ENCODE measurements around the gene NEDD4.

Gene NEDD4

DNA sequence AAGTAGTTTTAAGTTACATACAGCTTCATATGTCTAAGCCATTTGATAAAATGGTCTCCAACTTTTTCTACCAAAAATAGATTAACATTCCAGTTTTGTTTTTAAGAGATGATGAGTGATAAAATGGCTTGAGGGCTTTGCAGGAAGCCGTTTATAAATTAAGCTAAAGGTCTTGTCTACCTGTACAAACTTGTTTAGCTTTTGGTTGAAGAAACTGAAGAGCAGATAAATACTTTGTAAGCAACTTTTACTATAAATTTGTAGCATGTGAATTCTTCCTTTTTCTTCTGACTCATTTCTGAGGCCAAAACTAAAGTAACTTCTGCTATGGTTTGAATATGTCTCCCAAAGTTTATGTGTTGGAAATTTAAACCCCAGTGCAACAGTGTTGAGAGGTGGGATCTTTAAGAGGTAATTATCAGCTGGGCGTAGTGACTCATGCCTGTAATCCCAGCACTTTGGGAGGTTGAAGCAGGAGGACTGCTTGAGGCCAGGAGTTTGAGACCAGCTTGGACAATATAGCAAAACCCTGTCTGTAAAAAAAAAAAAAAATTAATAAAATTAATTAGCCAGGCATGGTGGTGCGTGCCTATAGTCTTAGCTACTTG, 8.2 kb upstream of the NEDD4 start:
- no peak overlapping the region for H3K4me3 ChIP-seq (replicated peaks; ENCODE audit: low read depth, low read length)
- TF ChIP-seq, protein P1, sequence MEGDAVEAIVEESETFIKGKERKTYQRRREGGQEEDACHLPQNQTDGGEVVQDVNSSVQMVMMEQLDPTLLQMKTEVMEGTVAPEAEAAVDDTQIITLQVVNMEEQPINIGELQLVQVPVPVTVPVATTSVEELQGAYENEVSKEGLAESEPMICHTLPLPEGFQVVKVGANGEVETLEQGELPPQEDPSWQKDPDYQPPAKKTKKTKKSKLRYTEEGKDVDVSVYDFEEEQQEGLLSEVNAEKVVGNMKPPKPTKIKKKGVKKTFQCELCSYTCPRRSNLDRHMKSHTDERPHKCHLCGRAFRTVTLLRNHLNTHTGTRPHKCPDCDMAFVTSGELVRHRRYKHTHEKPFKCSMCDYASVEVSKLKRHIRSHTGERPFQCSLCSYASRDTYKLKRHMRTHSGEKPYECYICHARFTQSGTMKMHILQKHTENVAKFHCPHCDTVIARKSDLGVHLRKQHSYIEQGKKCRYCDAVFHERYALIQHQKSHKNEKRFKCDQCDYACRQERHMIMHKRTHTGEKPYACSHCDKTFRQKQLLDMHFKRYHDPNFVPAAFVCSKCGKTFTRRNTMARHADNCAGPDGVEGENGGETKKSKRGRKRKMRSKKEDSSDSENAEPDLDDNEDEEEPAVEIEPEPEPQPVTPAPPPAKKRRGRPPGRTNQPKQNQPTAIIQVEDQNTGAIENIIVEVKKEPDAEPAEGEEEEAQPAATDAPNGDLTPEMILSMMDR (IDR thresholded peaks at IDR 0.05; ENCODE audit: low read depth, low read length, missing control alignments) = no peak
- DNase-seq (ENCODE audit: extremely low read depth, low read depth) = no peak

DNA sequence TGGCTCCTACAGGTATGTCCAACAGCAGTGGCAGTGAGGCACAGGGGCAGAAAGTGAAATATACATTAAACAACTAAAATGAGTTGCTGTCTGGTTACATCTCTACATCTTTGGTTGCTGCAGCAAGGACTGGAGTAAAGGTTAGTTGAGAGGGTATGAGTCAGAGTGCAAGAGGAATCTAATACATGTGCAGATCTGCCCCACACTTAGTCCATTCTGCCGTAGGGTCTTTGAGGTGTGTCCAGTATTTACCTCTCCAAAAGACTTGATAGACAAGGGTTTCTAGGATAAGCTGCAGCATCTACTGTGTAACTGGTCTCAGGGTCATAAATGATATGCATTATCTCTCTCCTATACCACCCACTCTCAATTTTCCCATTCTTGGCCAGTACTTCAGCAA, 6.2 kb upstream of the NEDD4 start:
- H3K4me3 ChIP-seq (replicated peaks; ENCODE audit: low read depth, low read length) = no peak overlapping the region
- TF ChIP-seq, protein P1 (IDR thresholded peaks at IDR 0.05; ENCODE audit: low read depth, low read length, missing control alignments) = no peak
- DNase-seq (ENCODE audit: extremely low read depth, low read depth) = no peak

DNA sequence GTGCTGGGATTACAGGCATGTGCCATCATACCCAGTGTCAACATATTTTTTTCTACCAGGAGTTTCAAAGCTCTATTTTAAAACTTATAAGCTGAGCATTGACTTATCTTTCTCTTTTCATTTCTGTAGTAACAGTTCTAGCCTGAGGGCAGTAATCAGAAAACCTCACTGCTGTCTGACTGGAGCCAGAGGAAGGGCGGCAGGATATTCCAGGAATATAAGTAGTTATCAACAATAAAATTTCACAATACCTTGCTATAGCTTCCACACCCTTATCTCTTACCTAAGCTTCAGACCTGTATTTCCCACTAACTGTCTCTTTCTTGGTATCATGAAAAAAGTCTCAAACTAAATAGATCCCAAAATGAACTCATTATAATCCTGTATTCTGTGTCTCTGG, 5.1 kb upstream of the NEDD4 start:
- no peak for DNase-seq (ENCODE audit: extremely low read depth, low read depth)
- TF ChIP-seq, protein P1 (IDR thresholded peaks at IDR 0.05; ENCODE audit: low read depth, low read length, missing control alignments) = no peak
- H3K4me3 ChIP-seq (replicated peaks; ENCODE audit: low read depth, low read length) = no peak overlapping the region

DNA sequence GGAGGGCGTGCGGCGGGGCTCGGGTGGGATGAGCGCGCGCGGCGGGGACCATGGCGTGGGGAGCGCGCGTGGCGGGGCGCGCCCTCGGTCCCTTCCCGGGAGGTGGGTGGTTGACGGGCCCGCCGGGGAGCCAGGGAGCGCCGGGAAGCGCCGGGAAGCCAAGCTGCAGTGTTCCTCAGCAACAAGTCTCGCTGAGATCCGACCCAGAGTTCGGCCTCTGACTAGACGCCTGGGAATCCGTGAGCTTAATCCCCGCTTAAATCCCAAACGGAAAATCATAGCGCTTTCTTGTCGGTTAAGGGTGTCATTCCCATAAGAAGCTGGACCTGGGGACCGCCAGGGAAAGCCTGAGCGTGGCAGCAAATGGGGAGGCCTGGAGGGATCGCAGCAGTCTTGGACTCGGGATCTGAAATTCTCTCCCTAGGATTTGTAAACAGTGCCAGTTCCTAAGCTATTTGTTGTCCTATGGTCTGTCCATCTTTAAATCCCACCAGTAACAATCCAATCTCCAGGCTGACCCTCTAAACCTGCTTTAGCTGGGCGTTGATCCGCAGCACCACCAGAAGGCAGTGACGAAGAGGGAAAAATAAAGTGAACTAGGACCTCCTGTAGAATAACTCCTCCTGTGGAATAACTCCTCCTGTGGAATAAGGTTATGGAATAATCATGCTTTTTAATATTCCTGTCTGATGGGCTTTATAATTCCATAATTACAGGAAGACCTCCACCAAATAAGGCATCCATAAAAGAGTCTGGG, 570 bp upstream of the NEDD4 start:
- H3K4me3 ChIP-seq (replicated peaks; ENCODE audit: low read depth, low read length) = peak overlapping the region; percentile 73
- DNase-seq (ENCODE audit: extremely low read depth, low read depth) = no peak
- TF ChIP-seq, protein P1 (IDR thresholded peaks at IDR 0.05; ENCODE audit: low read depth, low read length, missing control alignments) = peak; percentile 6

DNA sequence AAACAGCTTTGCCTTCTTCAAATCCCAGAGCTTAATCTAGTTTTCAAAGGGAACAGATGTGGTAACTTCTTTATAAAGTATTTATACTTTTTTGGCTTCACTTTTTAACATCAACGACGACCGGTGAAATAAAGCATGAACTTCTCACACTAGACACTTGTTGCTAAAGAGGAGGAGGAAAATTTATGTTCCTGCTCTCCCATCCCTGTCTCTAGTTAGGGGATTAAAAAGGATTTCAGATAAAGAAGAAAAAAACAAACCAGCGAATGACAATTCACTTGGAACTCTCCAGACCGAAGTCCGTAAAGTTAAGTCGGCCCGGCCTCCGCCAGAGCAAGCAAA, 672 bp downstream of the NEDD4 start:
- TF ChIP-seq, protein P1 (IDR thresholded peaks at IDR 0.05; ENCODE audit: low read depth, low read length, missing control alignments) = no peak
- peak overlapping the region; percentile 73 for H3K4me3 ChIP-seq (replicated peaks; ENCODE audit: low read depth, low read length)
- DNase-seq (ENCODE audit: extremely low read depth, low read depth) = no peak

DNA sequence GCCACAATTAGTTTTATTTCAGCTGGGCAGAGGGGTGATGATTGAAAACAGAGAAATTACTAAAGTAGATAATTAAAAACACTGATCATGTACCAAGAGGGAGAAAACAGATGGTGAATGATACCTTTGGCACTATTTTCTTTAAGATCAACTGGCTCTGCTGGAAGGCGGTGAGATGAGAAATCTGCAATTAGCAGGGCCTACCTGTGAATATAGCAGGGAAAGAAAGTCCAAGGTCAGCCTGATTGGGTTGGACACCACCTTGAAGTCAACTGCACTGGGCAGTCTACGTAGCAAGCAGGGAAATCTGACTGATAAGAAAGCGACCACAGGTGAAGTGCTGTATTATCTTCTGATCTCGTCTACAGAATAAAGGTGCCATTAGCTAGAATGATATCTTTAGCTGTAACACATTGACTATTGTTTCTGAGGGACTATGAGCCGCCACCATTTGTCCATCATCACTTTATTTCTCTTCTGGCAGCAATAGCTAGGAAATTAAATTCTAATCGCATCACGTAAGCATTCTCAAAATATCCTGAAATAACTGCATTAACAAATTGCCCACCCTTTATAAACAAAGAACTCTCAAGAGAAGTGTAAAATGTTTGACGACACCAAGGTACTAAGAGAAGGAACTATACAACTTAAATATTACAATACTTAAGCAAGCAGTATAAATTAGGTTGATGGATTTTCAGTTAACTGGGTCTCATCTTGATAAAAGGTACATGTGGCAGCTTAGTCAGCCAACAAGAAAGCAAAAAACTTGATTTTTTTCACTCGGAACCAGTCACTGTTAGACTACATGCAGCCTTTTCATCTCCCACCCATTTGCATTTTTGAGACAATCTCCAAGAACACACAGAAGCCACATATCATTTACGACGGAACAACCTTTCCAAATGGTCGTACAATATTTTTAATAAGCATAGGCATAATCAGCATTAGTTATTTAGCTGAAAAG, 1.3 kb downstream of the NEDD4 start:
- no peak for DNase-seq (ENCODE audit: extremely low read depth, low read depth)
- TF ChIP-seq, protein P1 (IDR thresholded peaks at IDR 0.05; ENCODE audit: low read depth, low read length, missing control alignments) = no peak
- peak overlapping the region; percentile 73 for H3K4me3 ChIP-seq (replicated peaks; ENCODE audit: low read depth, low read length)

Measured in HFF-Myc (cell line).